Fibroblast of the aortic adventitia (primary cell): Measurements from ENCODE around the gene GFAP. TPM values are rescaled to one million over a fixed set of nuclear protein-coding genes. Genes with fewer than 3 reads are reported as not detected.

ENCODE experiments used
- DNase-seq: peaks from one replicate; pipeline ENCODE4 v3.0.0-alpha.2; 2010; ENCODE audit warnings: low read depth
- H3K4me3 ChIP-seq: 2 replicates; pipeline ENCODE4 v1.5.1; 2011; ENCODE audit warnings: low read depth, mild to moderate bottlenecking, control low read depth, low read length, moderate library complexity
- small RNA-seq: library from RNA; depleted of rRNA; stranded (forward); fragments of <200 nt; gene quantifications from one replicate; pipeline ENCODE3, GENCODE V24; 2012
- total RNA-seq: library from RNA; depleted of rRNA; stranded (reverse); fragments of >200 nt; gene quantifications from 2 replicates; pipeline ENCODE4 v1.2.3, GENCODE V29; 2012; ENCODE audit warnings: low replicate concordance
- TF ChIP-seq, protein P1 (sequence below): IDR thresholded peaks from 2 replicates; pipeline ENCODE4 v1.5.1; 2011; ENCODE audit warnings: mild to moderate bottlenecking, low read length, control low read depth, inconsistent platforms; ENCODE audit not compliant: insufficient read depth

Gene GFAP
- total RNA-seq, 1 donor, result not detected

DNA sequence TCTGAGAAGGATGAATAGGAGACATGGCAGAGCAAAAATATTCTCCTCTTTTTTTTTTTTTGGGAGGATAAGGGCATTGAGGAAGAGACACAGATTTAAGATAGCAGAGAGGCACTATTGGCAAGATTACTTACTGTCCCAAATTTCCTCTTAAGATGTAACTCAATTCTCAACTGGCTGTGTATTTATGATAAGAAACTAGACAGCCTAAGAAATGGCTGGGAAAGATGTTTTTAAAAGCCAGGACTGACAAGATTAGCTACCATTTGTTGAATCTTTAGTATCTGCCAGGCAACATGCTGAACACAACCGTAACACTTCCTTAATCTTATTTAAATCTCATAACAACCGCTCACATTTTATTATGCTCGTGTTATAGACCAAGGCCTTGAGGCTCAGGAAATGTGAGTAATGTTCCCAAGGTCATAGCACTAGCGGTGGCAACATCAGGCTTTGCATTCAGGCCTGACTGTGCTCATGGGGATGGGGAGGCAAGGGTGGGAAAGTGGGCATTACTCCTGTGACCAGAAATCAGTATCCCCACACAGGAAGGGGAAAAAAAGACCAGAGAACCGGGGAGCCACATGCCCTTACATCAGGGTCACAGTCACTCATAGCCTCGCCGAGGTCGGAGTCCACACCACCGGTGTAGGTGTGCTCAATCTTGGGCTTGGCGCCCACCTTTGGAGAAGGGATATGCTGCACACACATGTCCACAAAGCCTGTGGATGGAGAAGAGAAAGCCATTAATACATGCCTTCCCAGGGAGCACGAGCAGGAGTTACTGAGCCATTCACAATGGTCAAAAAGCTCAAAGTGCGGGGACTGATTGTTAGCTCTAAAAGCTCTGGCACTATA is 52.0 kb downstream of the GFAP start:
- TF ChIP-seq, protein P1, sequence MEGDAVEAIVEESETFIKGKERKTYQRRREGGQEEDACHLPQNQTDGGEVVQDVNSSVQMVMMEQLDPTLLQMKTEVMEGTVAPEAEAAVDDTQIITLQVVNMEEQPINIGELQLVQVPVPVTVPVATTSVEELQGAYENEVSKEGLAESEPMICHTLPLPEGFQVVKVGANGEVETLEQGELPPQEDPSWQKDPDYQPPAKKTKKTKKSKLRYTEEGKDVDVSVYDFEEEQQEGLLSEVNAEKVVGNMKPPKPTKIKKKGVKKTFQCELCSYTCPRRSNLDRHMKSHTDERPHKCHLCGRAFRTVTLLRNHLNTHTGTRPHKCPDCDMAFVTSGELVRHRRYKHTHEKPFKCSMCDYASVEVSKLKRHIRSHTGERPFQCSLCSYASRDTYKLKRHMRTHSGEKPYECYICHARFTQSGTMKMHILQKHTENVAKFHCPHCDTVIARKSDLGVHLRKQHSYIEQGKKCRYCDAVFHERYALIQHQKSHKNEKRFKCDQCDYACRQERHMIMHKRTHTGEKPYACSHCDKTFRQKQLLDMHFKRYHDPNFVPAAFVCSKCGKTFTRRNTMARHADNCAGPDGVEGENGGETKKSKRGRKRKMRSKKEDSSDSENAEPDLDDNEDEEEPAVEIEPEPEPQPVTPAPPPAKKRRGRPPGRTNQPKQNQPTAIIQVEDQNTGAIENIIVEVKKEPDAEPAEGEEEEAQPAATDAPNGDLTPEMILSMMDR, result no peak
- H3K4me3 ChIP-seq, result no peak overlapping the region
- no peak for DNase-seq

DNA sequence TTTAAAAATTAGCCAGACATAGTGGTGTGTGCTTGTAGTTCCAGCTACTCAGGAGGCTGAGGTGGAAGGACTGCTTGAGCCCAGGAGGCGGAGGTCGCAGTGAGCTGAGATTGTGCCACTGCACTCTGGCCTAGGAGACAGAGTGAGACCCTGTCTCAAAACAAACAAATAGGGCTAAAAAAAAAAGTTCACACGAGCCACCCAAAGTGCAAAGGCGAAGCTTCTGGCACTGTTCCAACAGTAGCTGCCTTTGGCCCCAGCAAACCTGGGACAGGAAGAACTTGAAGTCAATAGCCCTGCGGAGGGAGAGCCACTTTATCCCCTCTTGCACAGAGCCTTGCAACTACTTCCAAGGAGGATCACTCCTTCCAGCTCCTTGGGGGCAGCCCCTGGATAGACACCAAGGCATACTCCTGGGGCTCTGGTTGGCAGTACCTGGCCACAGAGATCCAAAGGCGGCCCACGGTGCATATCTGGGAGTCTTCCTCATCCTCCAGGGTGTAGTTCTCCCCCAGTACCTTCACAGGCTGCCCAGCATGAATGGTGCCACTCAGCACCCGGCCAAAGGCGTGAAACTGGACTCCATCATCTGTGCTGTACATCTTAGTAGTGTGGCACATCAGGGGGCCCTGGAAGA is 52.9 kb downstream of the GFAP start:
- no peak overlapping the region for H3K4me3 ChIP-seq
- TF ChIP-seq, protein P1, result no peak
- DNase-seq, result no peak

DNA sequence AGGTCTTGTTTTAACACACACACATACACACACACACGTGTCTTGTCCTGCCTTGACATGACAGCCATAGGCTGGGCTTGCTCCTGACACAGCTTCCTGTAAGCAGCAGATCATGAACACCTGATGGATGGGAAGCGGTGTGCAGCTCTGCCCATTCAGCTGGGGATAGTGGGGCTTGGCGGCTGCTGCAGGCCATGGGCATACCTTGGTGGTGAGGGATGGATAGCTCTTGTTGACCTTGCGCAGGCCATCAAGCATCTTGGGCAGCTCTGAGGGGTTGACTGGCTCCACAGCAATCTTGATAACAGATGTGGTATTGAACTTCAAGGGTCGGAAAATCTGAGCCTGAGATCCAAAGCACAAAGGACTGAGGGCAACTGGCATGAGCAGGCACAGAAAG is 55.6 kb downstream of the GFAP start:
- no peak overlapping the region for H3K4me3 ChIP-seq
- no peak for DNase-seq
- TF ChIP-seq, protein P1, result no peak

DNA sequence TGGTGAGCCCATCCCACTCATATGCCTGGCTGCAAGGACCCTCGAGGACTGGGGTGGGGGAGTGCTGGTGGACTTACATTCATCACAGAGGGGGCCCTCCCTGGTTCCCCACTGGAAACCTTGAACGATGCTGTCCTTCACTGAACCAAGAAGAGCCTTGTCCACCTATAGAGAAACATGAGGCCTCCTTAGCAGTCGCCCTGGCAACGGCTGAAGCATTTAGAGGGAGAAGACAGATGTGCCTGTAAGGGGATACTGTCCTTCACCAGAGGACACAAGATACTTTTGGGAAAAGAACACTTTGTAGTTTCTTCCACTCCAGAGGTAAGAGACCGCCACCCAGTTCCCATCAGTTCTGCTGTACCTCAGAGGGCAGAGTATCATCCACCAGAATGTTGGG is 61.1 kb downstream of the GFAP start:
- no peak for DNase-seq
- H3K4me3 ChIP-seq, result no peak overlapping the region
- TF ChIP-seq, protein P1, result no peak

Small RNA genes within 50 kb of the gene (small RNA-seq; reads per million reads assigned to genes)
- not detected for gene CCDC103
- 0.19 reads per million for gene MIR6783
- gene RN7SL405P, result not detected

Other genes starting within 250 kb of the GFAP start
- gene CCDC43, start 225.7 kb downstream of the GFAP start, total RNA-seq, result 33.4 and 50.7 TPM in 2 replicates
- gene DBF4B, start 206.8 kb downstream of the GFAP start, total RNA-seq, result 4.9 and 5.2 TPM in 2 replicates
- 0.36 and 1.9 TPM in 2 replicates for gene ADAM11, start 156.5 kb downstream of the GFAP start, total RNA-seq
- 4.5 and 21.1 TPM in 2 replicates for gene GJC1, start 85.2 kb downstream of the GFAP start, total RNA-seq
- not detected in 2 replicates for gene HIGD1B, start 67.6 kb downstream of the GFAP start, total RNA-seq
- gene EFTUD2, start 16.1 kb downstream of the GFAP start, total RNA-seq, result 79.9 and 81.2 TPM in 2 replicates
- 0.08 and 10.8 TPM in 2 replicates for gene KIF18B, start 32.3 kb upstream of the GFAP start, total RNA-seq
- gene C1QL1, start 52.8 kb upstream of the GFAP start, total RNA-seq, result 0.09 TPM in 1 of 2 replicates, not detected in the other
- gene DCAKD, start 136.1 kb upstream of the GFAP start, total RNA-seq, result 22.2 and 31.3 TPM in 2 replicates
- 77.6 and 296 TPM in 2 replicates for gene NMT1, start 145.8 kb upstream of the GFAP start, total RNA-seq
- 56.0 and 86.3 TPM in 2 replicates for gene PLCD3, start 217.0 kb upstream of the GFAP start, total RNA-seq
- 5.9 and 7.4 TPM in 2 replicates for gene ACBD4, start 220.2 kb upstream of the GFAP start, total RNA-seq
- gene HEXIM1, start 233.0 kb upstream of the GFAP start, total RNA-seq, result 9.2 and 10.0 TPM in 2 replicates
- gene HEXIM2, start 246.4 kb upstream of the GFAP start, total RNA-seq, result 6.1 and 37.7 TPM in 2 replicates